Trophoblast cell (in vitro differentiated cells and primary cell): ENCODE measurements around the gene CHMP6.

ENCODE experiments used
- DNase-seq, 2 donors: peaks; one replicate each; pipeline ENCODE4 v3.0.0-alpha.2; 2016
- H2AFZ ChIP-seq: 2 replicates; pipeline ENCODE4 v1.6.1; 2013; ENCODE audit warnings: low read length, moderate library complexity, mild to moderate bottlenecking; ENCODE audit not compliant: insufficient read depth, poor library complexity
- H2AK5ac ChIP-seq: 2 replicates; pipeline ENCODE4 v1.6.1; 2013; ENCODE audit warnings: mild to moderate bottlenecking, low read length
- H2BK120ac ChIP-seq: 2 replicates; pipeline ENCODE4 v1.6.1; 2013; ENCODE audit warnings: low read length, mild to moderate bottlenecking, moderate library complexity; ENCODE audit not compliant: insufficient read depth, poor library complexity
- H2BK12ac ChIP-seq: 2 replicates; pipeline ENCODE4 v1.6.1; 2013; ENCODE audit warnings: mild to moderate bottlenecking, low read length, moderate library complexity
- H2BK5ac ChIP-seq: 2 replicates; pipeline ENCODE4 v1.6.1; 2013; ENCODE audit warnings: low read length, low read depth, moderate library complexity, mild to moderate bottlenecking; ENCODE audit not compliant: poor library complexity
- H3K14ac ChIP-seq: 2 replicates; pipeline ENCODE4 v1.6.1; 2013; ENCODE audit warnings: mild to moderate bottlenecking, low read length
- H3K18ac ChIP-seq: 2 replicates; pipeline ENCODE4 v1.6.1; 2013; ENCODE audit warnings: mild to moderate bottlenecking, low read length
- H3K23ac ChIP-seq: 2 replicates; pipeline ENCODE4 v1.6.1; 2013; ENCODE audit warnings: low read length
- H3K27ac ChIP-seq: 2 replicates; pipeline ENCODE4 v1.5.1; 2013; ENCODE audit warnings: low read depth, mild to moderate bottlenecking, inconsistent platforms, low read length, moderate library complexity
- H3K27me3 ChIP-seq: 2 replicates; pipeline ENCODE4 v1.6.1; 2013; ENCODE audit warnings: inconsistent platforms, mild to moderate bottlenecking, low read length, moderate library complexity; ENCODE audit not compliant: insufficient read depth
- H3K36me3 ChIP-seq, 2 experiments: 1 replicate in 1 of 2; 2 replicates in 1 of 2; pipeline ENCODE4 v1.6.1; 2013; ENCODE audit warnings: low read length in 2 of 2, mild to moderate bottlenecking in 2 of 2, moderate library complexity in 1 of 2; ENCODE audit not compliant: insufficient read depth in 2 of 2, control insufficient read depth in 1 of 2
- H3K4ac ChIP-seq: 2 replicates; pipeline ENCODE4 v1.6.1; 2013; ENCODE audit warnings: low read depth, mild to moderate bottlenecking, low read length, moderate library complexity
- H3K4me1 ChIP-seq, 2 experiments: 1 replicate in 1 of 2; 2 replicates in 1 of 2; pipeline ENCODE4 v1.6.1; 2013; ENCODE audit warnings: low read length in 2 of 2, mild to moderate bottlenecking in 2 of 2, moderate library complexity in 1 of 2; ENCODE audit not compliant: insufficient read depth in 2 of 2, control insufficient read depth in 1 of 2
- H3K4me2 ChIP-seq: 2 replicates; pipeline ENCODE4 v1.6.1; 2013; ENCODE audit warnings: inconsistent platforms, mild to moderate bottlenecking, low read length, moderate library complexity
- H3K4me3 ChIP-seq: 2 replicates; pipeline ENCODE4 v1.5.1; 2013; ENCODE audit warnings: mild to moderate bottlenecking, low read depth, low read length, inconsistent platforms
- H3K79me1 ChIP-seq: one replicate; pipeline ENCODE4 v1.6.1; 2013; ENCODE audit warnings: low read length
- H3K79me2 ChIP-seq: 2 replicates; pipeline ENCODE4 v1.6.1; 2013; ENCODE audit warnings: low read length, mild to moderate bottlenecking; ENCODE audit not compliant: control insufficient read depth, insufficient read depth, poor library complexity
- H3K9ac ChIP-seq: 2 replicates; pipeline ENCODE4 v1.6.1; 2013; ENCODE audit warnings: mild to moderate bottlenecking, low read length
- H3K9me3 ChIP-seq: 2 replicates; pipeline ENCODE4 v1.6.1; 2013; ENCODE audit warnings: low read depth, mild to moderate bottlenecking, control low read depth, inconsistent platforms, low read length; ENCODE audit not compliant: insufficient read depth
- H4K12ac ChIP-seq: 2 replicates; pipeline ENCODE4 v1.6.1; 2013; ENCODE audit warnings: low read depth, mild to moderate bottlenecking, low read length, moderate library complexity
- H4K8ac ChIP-seq: 2 replicates; pipeline ENCODE4 v1.6.1; 2013; ENCODE audit warnings: low read depth, mild to moderate bottlenecking, low read length, moderate library complexity
- H4K91ac ChIP-seq: one replicate; pipeline ENCODE4 v1.6.1; 2013; ENCODE audit warnings: low read depth, mild to moderate bottlenecking, low read length, moderate library complexity
- WGBS: extraction: QIAGEN DNeasy Blood & Tissue Kit; methylation state at CpG from one replicate; pipeline ENCODE4 v1.1.7; 2013; ENCODE audit warnings: missing lambda C conversion rate; ENCODE audit not compliant: insufficient read length, insufficient coverage; ENCODE audit errors: extremely low coverage; 5-methylcytosine and 5-hydroxymethylcytosine counted together

Gene CHMP6

DNA sequence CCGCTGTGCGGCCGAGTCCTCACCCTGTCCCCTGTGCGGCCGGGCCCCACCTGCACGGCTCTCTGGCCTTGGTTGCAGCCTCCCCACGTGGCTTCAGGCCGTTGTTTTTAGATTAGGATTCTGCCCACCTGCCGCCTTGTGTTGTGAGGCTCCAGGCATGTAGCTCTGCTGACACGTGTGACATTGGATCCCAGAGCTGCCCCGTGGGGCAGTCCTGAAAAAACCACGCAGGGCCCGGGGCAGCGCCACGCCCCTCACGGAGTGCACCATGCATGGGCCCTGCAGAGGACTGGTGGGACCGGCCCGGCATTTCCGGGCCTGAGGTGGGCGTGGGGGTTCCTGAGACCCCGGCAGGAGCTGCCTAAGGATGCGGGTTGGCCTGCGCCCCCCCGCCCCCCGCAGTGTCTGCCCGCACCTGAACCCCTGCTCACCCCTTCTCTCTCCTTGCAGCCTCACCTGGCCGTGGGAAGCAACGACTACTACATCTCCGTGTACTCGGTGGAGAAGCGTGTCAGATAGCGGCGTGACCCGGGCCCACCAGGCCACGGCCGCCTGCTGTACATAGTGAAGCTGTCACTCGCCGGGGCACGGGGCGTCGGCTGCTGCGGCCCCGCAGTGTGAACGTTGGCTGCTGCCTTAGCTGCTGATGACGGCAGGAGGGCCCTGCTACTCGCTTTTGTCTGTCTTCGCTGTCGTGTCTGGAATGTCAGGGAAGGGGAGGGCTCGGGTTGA lies 27.7 kb upstream of the CHMP6 start:
- Histone ChIP-seq H3K23ac (no peak overlapping the region), H4K12ac (no peak overlapping the region), H2AFZ (no peak overlapping the region), H3K79me2 (peaks cover 1% of the 10 kb centered on the region), H3K9me3 (peaks cover 2% of the 10 kb centered on the region), H3K4me2 (no peak overlapping the region), H2AK5ac (no peak overlapping the region), H2BK120ac (no peak overlapping the region), H3K36me3 (peaks cover 9 to 12% of the 10 kb centered on the region in 2 experiments), H3K27me3 (no peaks in the 10 kb centered on the region), H3K4me1 (peaks cover 3 to 9% of the 10 kb centered on the region in 2 experiments), H3K79me1 (peaks cover 7% of the 10 kb centered on the region), H3K27ac (no peak overlapping the region), H3K14ac (no peak overlapping the region), H2BK12ac (no peak overlapping the region), H3K4me3 (no peak overlapping the region), H3K18ac (no peak overlapping the region), H4K8ac (no peak overlapping the region), H3K9ac (no peak overlapping the region), H4K91ac (no peak overlapping the region), H2BK5ac (no peak overlapping the region), H3K4ac (no peak overlapping the region)
- DNase-seq = no peak
- no CpG with 5 or more reads among the region's 49 CpGs for WGBS

- H3K4ac ChIP-seq = no peak overlapping the region
Observed at GRCh38 chr17:80964544-80964856, 27.1 kb upstream of the CHMP6 start.

GRCh38 chr17:80964859-80965580 lies 26.6 kb upstream of the CHMP6 start:
- WGBS = no CpG with 5 or more reads among the region's 36 CpGs
- Histone ChIP-seq H3K27ac (no peak overlapping the region), H3K14ac (no peak overlapping the region), H4K12ac (no peak overlapping the region), H3K27me3 (no peaks in the 10 kb centered on the region), H3K4me2 (no peak overlapping the region), H3K9me3 (peaks cover 2% of the 10 kb centered on the region), H3K23ac (no peak overlapping the region), H2BK120ac (no peak overlapping the region), H3K79me2 (peaks cover 1% of the 10 kb centered on the region), H2BK12ac (no peak overlapping the region), H3K18ac (no peak overlapping the region), H4K8ac (no peak overlapping the region), H2AK5ac (no peak overlapping the region), H3K4me1 (peaks cover 2 to 5% of the 10 kb centered on the region in 2 experiments), H3K4ac (no peak overlapping the region), H4K91ac (no peak overlapping the region), H3K36me3 (peaks cover 9 to 12% of the 10 kb centered on the region in 2 experiments), H3K9ac (no peak overlapping the region), H3K79me1 (peaks cover 4% of the 10 kb centered on the region), H2BK5ac (no peak overlapping the region), H2AFZ (no peak overlapping the region), H3K4me3 (no peak overlapping the region)
- no peak for DNase-seq

More at GRCh38 chr17:80964544-80964856, 27.1 kb upstream of the CHMP6 start:
- Histone ChIP-seq H4K12ac (no peak overlapping the region), H2BK12ac (no peak overlapping the region), H3K14ac (no peak overlapping the region), H3K79me2 (peaks cover 1% of the 10 kb centered on the region), H2BK120ac (no peak overlapping the region), H3K27me3 (no peaks in the 10 kb centered on the region), H3K4me1 (peaks cover 2 to 9% of the 10 kb centered on the region in 2 experiments), H2AFZ (no peak overlapping the region), H3K9me3 (peaks cover 2% of the 10 kb centered on the region), H3K36me3 (peaks cover 9 to 12% of the 10 kb centered on the region in 2 experiments), H4K91ac (no peak overlapping the region), H3K18ac (no peak overlapping the region), H3K9ac (no peak overlapping the region), H3K79me1 (peaks cover 4% of the 10 kb centered on the region), H3K23ac (no peak overlapping the region), H4K8ac (no peak overlapping the region), H2AK5ac (no peak overlapping the region), H3K4me2 (no peak overlapping the region), H2BK5ac (no peak overlapping the region), H3K27ac (no peak overlapping the region), H3K4me3 (no peak overlapping the region)
- DNase-seq = no peak
- WGBS = no CpG with 5 or more reads among the region's 14 CpGs

GRCh38 chr17:80965606-80966005 lies 26.0 kb upstream of the CHMP6 start:
- H3K4me1 ChIP-seq = no peaks in the 10 kb centered on the region

More at GRCh38 chr17:80965606-80966005, 26.0 kb upstream of the CHMP6 start:
- no CpG with 5 or more reads among the region's 21 CpGs for WGBS
- H3K9me3 ChIP-seq = peaks cover 2% of the 10 kb centered on the region
- no peak overlapping the region for H3K14ac ChIP-seq
- H3K9ac ChIP-seq = no peak overlapping the region
- H4K12ac ChIP-seq = no peak overlapping the region
- no peak for DNase-seq
- no peak overlapping the region for H2AFZ ChIP-seq
- H2BK5ac ChIP-seq = no peak overlapping the region
- H3K4me3 ChIP-seq = no peak overlapping the region
- H3K4me2 ChIP-seq = no peak overlapping the region
- no peaks in the 10 kb centered on the region for H3K27me3 ChIP-seq
- no peak overlapping the region for H3K18ac ChIP-seq
- no peak overlapping the region for H4K91ac ChIP-seq
- H3K36me3 ChIP-seq = peaks cover 6 to 8% of the 10 kb centered on the region in 2 experiments
- H3K23ac ChIP-seq = no peak overlapping the region
- no peak overlapping the region for H3K27ac ChIP-seq
- H2AK5ac ChIP-seq = no peak overlapping the region
- no peaks in the 10 kb centered on the region for H3K79me2 ChIP-seq
- no peak overlapping the region for H3K4ac ChIP-seq
- no peak overlapping the region for H4K8ac ChIP-seq
- no peaks in the 10 kb centered on the region for H3K79me1 ChIP-seq
- H2BK12ac ChIP-seq = no peak overlapping the region
- no peak overlapping the region for H2BK120ac ChIP-seq
